ENCODE data around the gene PLXDC2.

GRCh38 chr10:20048161-20048560, 231.9 kb downstream of the PLXDC2 start:
- TF ChIP-seq CTCF (IDR thresholded peaks at IDR 0.05) (no peak), EZH2 (IDR thresholded peaks at IDR 0.05; ENCODE audit: borderline replicate concordance, insufficient read depth, low read depth, low read length, poor library complexity, severe bottlenecking) (no peak)

Measured in B cell (primary cell).